ENCODE measurements around the gene MTHFD1L.

- TF ChIP-seq CTCF (IDR thresholded peaks at IDR 0.05), result no peak
- TF ChIP-seq POLR2A (IDR thresholded peaks at IDR 0.05), result no peak
Measured at GRCh38 chr6:151093706-151094105, 228.2 kb downstream of the MTHFD1L start.
